HG03280 (cell line): ENCODE data around the gene CDK2AP2.
"Not testable (repeated sequence)": the region's sequence is repeated elsewhere in the genome, so short reads cannot be mapped to it uniquely, and the experiment has no call there.

Experiments
- ATAC-seq: cut with Tn5 transposase; IDR thresholded peaks from one replicate; pipeline ENCODE4 v1.9.1; 2021; ENCODE audit warnings: mild to moderate bottlenecking, moderate library complexity; ENCODE audit not compliant: unreplicated experiment

The CDK2AP2 gene

DNA sequence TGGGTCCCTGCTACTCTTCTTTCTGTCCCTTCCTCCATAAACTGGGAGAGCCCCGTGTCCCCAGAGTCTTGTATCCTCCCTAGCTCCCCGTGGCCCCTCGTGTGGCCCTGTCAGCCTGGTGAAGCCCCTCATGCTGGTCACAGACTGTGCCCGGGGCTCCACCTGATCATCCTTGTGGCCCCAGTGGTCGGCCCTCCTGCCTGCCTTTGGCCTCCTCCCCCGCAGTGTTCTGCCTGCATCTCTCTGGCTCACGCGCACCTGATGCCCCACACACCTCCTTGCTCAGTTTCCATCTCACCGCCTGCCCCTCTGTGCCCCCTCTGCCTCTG, 16.5 kb upstream of the CDK2AP2 start:
- no peak for ATAC-seq

DNA sequence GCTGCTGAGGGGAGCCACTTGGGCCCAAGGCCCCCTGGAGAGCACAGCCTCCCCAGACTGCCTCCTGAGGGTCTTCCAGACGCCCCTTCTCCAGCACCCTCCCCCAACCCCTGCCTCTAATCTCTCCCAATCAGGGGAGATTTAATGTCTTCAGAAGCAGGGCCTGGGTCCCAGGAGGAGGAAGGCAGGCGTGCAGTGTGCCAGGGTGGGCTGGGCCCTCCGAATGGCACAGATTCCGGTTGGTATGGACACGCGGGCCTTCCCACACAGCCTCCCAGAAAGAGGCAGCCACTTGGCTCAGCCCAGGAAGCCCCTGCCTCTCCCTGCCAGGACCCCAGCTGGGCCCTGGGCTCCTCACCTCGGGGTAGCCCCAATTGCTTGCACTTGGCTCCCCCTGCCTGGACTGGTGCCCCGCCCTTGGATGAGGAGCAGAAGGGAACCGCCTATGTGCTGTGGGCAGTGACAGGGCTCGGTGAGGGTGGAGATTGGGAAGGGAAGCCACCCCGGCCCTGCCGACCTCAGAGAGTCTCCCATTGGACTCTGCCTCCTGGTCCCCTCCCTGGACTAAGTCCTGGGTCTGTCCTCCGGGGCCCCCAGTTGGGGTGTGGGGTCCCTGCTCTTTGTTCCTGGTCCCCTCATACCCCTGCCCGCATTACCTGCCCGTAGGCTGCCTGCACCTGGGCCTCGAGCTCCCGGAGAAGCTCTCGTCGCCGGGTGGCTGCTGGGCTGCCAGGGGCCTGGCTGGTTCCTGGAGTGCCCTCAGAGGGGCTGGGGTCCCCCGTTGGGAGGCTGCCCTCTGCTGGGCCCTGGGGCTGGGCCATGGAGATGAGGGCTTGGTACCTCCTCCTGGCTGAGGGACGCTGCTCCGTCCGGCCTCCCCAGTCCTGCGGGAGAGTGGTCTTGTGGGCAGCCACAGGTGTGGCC, 15.9 kb upstream of the CDK2AP2 start:
- no peak for ATAC-seq

DNA sequence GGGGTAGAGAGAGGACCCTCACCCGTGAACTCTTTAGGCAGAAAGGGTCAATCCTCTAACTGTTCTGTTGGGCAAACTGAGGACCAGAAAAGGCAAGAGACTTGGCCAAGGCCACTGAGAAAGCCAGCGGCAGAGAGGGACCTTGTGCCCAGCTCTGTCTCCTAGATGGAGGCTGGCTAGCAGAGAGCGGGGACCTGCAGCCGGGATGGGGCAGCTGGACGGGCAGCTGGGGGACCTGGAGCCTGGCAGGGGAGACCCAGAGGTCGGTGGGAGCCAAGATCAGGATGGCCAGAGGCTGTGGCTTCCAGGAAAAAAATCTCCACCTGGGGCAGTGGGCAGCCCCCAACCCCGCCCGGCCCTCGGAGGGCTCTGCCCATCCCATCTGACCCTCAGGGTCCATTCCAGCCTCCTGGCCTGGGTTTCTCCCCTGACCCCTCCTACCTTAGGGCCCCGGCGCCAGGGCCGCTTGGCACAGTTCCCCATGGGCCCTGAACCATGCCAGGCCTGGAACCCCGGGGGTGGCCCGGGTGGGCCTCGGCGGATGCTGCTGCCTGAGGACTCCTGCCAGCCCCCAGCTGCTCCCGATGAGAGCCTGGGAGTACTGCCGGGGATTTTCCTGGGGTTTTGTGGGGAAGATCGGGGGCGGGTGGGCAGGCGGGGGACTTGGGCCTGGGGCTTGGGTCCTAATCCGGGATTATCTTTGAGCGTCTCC, 15.0 kb upstream of the CDK2AP2 start, which contains the start of gene CABP2:
Gene CABP2 (minus strand): TSS at position 603 of the 712 bp plus-strand sequence. CDS start 120 bp downstream, at position 483.
- no peak for ATAC-seq

DNA sequence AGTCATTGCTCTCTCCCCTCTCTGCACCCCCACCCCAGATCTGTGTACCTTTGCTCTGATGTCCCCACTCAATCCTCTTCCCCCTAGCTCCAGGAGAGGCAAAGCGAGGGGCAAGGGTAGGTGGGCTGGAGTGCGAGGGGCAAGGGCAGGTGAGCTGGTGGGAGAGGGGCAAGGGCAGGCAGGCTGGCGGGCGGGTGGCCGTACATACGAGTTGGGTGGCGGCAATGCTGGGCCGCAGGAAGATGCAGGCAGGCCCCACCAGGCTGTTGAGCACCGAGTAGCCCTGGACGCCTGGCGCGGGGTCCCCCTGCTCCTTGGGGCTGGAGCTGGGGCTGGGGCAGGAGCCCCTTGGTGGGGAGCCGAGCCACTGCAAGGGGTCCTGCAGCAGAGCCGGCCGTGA, 14.4 kb upstream of the CDK2AP2 start:
- no peak for ATAC-seq

DNA sequence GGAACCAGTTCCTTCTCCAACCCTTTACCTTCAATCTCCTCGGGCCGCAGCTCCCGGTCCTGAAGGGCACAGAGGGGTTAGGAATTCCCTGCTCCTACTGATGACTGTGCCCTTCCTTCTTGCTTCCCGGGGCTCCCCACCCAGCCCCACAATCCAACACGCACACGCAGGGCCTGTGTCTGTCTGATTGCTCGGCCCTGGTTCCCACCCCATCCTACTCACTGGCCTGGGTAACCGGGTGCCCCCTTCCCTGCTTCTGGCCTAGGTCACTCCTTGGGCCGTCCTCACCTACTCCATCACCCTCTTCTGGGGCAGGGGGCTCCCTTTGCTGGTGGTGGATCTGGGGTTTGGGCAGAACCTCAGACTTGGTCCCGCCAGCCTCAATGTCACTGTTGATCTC, 14.0 kb upstream of the CDK2AP2 start:
- no peak for ATAC-seq

DNA sequence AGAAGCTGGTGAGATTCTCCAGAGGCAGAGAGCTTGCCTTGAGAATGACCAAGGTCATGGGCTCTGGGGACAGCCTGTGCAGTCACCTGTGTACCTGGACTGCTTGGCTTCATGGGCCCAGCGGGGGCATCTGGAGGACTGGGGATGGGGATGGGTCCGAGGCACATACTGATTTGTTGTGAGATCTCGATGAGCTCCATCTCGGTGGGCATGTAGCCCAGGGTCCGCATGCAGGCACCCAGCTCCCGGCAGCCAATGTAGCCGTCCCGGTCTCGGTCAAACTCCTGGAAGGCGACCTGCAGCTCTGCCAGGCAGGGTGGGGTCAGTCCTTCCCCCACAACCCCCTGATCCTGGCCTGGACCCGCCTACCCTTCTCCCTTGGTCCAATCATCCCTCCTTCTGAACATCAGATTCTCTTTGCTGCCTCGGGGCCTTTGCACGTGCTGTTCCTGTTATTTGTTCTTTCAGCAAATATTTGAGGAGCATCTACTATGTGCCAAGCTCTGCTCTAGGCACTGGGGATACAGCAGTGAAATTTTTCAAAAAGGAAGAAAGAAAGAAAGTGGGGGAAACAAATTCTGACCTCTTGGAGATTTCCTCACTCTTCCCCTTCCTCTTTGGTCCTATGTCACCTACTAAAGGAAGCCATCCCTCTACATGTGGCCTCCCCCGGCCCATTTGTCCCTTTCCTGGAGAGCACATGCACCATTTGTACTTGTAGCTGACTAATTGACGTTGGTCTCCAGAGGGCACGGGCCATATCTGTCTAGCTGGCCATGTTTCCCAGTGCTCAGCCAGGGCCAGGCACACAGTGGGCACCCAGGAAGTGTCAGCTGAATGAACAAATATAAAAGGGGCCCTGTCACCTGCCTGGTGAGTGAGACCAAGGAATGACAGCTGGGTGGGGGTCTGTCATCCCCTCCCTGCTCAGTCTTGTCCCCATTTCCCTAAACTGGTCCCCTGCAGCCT, 13.2 kb upstream of the CDK2AP2 start:
- ATAC-seq = no peak

DNA sequence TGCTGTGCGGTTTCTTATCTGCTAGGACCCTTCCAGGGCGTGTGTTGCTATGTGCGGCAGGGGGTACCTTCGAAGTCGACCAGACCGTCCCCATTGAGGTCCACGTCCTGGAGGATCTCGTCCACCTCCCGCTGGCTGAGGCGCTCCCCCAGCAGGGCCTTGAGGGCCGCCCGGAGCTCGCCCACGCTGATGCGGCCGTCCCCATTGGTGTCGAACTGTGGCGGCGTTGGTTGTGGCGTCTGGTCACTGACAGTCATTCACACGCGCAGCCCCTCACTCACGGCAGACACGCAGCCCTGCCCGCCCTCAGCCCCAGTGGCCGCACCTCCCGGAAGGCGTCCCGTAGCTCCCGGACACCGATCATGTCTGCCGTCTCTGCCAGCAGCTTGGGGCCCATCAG, 11.8 kb upstream of the CDK2AP2 start:
- ATAC-seq = no peak

DNA sequence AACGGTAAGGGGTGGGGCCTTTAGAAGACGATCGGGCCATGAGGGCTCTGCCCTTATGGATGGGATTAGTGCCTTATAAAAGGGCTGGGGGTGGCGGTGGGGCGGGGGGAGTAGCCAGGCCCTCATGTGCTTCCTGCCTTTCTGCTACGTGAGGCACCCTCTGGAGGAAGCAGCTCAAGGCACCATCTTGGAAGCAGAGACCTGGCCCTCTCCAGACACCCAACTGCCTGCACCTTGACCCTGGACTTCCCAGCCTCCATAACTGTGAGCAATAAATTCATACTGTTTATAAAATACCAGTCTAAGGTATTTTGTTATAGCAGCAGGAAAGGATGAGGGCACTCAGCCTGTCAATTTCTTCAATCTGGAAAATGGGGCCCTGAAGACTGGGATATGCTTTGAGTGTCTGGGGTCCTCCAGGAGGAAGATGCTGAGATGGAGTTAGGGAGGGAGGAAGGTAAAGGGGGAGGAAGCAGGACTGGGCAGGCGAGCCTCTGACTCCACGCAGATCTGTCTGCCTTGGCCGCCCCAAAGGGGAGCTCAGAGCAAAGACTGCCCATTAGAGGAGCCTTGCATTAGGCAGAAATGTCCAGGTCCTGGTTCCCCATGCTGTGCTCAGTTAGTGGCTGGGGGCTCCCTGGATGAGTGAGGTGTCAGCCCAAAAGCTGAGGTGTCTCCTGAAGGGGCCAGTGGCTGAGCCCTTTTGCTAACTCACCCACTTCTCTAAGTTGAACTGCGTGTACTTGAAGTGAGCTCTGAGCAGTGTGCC, 10.0 kb upstream of the CDK2AP2 start:
- ATAC-seq = no peak

DNA sequence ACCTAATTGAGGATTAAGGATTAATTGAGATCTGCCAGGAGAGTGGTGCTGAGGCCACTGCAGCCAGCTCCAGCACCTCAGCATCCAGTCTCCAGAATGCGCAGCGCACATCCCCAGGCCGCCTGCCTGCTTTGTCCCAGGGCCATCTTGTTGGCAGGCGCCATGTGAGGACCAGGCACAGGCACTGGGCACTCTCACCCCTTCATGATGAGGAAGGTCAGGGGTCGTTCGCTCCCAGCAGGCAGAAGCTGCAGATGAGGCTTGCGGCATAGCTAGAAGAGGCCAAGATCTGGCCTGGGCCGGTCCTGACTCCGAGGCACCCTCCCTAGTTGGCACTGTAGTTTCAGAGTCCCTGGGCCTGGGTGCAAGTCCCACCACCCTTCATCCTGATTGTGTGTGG, 8.8 kb upstream of the CDK2AP2 start:
- no peak for ATAC-seq

DNA sequence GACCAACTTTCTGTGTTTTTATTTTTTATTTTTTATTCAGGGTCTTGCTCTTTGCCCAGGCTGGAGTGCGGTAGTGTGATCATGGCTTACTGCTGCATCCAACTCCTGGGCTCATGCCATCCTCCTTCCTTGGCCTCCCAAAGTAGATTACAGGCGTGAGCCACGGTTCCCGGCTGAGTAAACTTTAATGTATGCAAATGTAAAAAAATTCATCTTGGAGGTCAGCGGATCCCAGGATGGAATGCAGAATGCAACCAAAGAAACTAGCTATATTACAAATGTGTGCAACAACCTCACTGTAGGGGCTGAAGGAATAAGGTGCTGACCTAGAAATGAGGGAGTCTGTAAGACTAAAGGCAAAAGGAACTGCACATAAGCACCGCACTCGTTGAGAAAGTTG, 6.2 kb upstream of the CDK2AP2 start:
- no peak for ATAC-seq

DNA sequence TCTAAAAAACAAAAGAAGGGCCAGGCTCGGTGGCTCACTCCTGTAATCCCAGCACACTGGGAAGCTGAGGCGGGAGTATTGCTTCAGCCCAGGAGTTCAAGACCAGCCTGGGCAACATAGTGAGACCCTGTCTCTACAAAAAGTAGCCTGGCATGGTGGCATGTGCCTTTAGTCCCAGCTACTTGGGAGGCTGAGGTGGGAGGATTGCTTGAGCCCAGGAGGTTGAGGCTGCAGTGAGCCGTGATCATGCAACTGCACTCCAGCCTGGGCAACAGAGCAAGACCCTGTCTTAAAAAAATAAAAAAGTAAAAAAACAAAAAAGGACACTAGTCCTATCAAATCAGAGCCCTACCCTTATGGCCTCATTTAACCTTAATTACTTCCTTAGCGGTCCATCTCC, 3.6 kb upstream of the CDK2AP2 start:
- not testable (repeated sequence) for ATAC-seq

DNA sequence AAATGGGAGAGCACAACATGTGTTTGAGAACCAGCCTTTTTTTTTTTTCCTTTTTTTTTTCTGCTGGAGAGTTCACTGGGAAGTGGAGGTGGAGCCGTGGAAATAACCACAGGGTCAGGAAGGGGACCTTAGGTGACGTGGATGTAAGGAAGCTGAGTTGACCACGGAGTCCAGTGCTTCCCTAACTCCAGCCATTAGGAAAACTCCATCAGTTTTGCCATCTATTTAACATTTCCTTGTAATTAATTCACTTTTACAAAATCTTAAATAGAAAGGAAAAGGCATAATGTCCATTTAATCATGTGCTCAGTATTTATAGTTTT, 2.0 kb upstream of the CDK2AP2 start:
- ATAC-seq = no peak

DNA sequence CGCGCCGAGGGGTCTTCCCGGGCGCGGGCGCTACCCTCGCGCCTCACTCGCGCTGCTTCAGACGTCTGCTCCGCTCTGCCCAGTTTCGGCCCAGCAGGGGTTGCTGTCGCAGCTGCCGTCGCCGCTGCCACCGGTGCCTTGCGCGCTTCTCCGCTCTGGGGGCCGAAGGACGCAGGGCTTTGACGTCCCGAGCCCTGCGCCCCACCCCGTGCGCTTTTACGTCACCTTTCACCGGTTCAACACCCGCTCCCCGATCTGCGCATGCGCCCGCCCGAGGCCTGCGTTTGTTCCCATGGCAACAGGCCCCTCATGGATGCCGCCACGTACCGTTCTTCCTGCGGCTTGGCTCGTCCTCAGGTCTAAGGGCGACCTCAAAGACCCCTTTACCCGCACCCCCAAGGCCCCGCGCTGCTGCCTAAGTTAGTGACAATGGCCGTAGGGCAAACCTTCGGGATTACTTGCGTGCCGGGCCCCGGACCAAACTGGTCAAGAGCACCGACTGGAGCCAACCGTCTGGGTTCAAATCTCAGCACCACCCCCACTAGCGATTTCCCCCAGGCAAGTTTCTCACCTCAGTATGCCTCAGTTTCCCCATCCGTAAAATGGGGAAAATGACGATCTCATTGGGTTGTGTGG, 642 bp upstream of the CDK2AP2 start:
- ATAC-seq = peak; percentile 39

DNA sequence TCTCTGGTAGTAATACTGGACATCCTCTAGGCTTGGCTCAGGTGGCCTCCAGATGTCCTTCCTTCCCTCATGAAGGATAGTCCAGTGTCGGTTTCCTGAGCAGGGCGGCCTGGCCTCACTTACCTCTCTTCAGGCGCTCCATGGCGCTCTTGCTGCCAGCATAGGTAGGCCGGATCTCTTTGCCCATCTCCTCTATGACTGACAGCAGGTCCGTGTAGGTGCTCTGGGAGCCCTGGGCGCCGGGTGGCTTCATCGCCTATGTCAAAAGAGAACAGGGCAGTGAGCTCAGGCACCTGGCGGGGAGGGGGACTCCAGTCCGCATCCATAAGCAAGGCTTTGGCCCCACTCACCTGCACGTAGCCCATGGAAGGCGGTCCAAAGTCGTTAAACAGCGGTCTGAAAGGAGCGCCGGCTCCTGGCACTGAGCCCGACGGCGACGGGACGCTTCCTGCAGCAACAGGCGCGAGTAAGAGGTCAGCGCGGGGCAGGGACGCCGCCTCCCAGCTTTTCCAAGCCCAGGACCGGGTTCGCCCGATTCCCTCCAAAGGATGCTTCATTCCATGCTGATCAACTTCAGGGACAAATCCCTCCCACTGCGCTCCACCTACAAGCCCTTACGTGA, 609 bp downstream of the CDK2AP2 start:
- ATAC-seq = no peak

DNA sequence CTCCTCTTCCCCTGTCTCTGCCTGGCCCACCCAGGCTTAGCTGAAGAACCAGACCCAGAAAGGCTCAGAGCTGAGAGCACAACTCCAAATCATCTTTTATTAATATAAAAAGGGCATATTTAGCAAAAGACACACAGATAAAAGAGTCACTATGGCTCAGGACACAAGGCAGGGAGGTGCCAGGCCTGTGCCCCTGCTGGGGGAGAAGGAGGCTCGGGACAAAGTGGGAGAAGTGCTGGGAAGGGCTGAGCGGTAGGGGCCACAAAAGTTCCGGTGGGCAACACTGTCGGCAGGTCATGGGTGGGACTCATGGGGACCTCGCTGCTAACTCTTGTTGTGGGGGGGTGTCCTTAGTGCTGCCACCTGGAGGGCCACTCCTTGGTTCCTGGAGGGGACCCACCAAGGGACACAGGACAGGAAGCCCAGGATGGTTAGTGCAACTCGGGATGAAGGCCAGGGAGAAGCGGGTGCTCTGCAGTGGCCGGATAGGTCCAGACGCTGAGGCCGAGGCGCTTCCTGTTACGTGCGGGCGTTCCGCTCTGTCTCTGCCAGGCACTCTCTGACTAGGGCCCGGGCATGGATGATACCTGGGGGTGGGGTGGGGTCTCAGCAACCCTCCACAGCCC, 1.4 kb downstream of the CDK2AP2 start:
- ATAC-seq = no peak

DNA sequence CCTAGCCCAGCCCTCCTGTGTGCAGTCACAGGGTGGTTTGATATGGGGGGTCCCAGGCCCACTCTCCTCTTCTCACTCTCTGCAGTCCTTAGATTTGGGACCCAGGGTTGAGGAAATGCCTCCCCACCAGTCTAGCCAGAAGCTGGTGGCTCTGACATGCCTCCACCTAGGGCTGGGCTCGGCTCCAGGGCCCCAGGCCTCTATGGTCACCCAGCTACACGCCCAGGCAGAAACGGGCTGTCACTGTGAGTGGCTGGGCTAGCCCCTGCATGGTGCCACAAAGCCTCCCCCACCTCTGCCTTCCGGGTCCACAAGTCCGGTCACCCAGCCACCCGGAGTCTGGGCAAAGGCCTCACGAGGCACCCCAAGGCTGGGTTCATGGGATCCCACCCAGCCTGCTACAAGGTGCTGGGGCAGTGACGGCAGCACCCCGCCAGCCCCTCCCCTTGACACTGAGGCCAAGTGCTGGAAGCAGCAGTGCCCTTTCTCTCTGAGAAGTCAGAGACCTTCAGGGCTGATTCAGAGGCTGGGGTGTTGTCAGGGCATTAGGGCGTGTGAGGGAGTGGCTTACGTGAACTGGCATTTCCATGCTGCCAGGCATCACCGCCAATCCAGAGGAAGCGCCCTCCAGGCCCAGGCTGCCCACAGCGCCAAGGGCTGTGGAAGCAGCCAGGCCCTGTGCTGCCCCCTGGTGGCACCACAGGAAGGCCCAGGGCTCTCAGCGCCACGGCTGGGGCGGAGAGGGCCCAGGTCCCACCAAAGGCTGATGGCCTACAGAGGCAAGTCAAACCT, 2.2 kb downstream of the CDK2AP2 start:
- peak; percentile 24 for ATAC-seq

DNA sequence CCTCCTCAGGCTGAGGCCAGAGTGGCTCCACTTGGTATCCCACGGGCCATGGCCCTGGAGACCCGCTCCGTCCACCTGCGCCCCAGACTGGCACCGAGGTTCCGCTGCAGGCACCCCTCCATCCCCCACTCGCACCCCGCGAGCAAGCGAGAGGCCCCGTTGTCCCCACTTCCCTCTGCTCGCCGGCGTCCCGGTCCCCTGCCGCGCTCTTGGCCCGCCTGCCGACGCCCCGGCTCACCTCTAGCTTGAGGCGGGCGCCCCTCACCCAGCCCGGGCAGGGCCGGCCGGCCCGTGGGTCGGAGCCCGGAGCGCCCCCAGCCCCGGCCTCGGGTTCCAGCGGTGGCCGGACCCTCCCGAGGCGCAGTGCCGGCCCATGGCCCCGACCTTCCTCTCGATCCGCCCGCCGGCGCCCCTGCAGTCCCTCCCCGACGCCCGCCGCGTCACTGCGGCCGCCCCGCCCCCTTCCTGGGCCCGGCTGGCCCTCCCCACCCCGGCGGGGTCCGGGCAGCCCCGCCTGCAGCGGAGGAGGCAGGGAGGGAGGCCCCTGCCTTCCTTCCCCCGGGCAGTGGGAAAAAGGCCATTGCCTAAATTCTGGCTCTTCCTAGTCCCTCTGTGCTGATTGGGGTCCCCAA, 2.9 kb downstream of the CDK2AP2 start, which contains the start of gene PITPNM1:
Gene PITPNM1 (minus strand): TSS at position 414 of the 632 bp plus-strand sequence. CDS start 1,183 bp downstream, outside the sequence.
- ATAC-seq = no peak
